Stimulated activated CD4-positive, alpha-beta T cell treated with anti-CD3 and anti-CD28 coated beads, Interleukin-12 subunit alpha, Interleukin-12 subunit beta, amount 100 ng/mL, for 24 hours (primary cell): ENCODE results near the gene MORC2.

Source experiments
- DNase-seq, 2 experiments: peaks; one replicate each; pipeline ENCODE4 v3.0.0-alpha.2; 2020; ENCODE audit warnings: low read depth in 2 of 2

Gene MORC2

DNA sequence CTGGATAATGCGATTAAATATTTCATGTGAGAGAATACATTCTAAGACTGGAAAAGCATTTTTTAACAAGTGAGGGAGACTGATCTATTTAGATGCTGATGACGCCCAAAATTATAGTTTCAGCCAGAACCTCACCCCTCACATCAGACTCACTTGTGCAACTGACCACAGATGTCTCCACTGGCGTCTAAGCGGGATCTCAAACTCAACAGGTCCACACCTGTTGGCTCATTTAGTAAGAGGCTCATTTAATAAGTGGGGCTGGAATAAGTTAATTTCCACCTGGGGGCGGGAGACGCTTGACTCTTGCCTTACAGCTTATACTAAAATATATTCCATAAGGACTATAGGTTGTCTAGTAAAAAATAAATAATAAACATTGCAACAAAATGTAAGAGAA, 47.5 kb downstream of the MORC2 start:
- DNase-seq: no peak

GRCh38 chr22:30920407-30920806, 48.2 kb downstream of the MORC2 start:
- peak; percentile 57 to 86 for DNase-seq

DNA sequence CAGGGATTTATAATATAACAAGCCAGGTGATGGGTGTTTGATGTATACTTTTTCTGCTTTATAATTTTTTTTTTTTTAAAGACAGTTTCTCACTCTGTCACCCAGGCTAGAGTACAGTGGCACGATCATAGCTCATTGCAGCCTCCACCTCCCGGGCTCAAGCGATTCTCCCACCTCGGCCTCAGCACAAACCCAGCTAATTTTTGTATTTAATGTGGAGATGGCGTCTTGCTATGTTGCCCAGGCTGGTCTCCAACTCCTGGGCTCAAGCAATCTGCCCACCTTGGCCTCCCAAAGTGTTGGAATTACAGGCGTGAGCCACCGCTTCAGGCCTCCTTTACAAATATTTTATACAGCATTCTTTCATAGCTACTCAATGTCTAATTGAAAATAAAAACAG, 48.6 kb downstream of the MORC2 start:
- DNase-seq: no peak

GRCh38 chr22:30918761-30919160, 49.8 kb downstream of the MORC2 start:
- DNase-seq: no peak

GRCh38 chr22:30910358-30910757, 58.2 kb downstream of the MORC2 start:
- no peak for DNase-seq

GRCh38 chr22:30909306-30909705, 59.3 kb downstream of the MORC2 start:
- no peak for DNase-seq

DNA sequence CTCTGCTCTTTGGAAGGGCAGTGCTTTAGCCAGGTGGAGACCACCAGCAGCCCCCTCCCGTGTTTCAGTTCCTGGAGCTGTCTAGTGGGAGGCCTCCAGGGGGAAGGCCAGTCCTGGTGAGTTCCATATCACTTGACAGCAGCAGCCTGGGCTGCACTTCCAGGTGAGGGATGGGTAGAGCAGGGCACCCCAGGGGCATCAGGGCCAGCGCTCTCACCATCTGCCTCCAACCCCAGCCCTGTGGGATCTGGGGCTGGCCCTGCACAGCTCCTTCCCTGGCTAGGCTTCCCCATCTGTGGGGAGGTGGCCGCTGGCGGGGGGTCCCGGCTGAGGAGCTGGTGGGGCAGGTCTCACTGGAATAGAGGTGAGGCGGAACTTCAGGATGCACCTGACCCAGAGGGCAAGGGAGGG, 60.5 kb downstream of the MORC2 start:
- DNase-seq: no peak

DNA sequence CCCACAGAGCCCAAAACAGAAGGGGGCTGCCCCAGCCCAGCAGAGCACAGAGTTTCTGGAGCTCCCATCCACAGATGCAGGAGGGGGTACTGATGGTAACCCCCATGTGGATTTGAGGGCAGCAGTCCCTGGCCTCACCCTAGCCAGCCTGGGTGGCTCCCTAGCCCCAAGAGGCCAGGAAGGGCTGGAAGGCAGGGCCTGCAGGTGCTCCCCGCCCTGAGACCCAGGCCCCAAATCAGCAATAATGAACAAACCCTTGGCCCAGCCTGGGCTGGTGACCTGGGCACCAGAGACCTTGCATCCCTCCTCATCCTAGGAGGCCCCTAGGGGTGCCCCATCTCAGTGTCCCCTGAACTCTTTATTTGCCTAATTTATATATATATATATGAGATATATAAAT, 61.6 kb downstream of the MORC2 start:
- DNase-seq: no peak

- DNase-seq: no peak
These were observed 62.2 kb downstream of the MORC2 start for GRCh38 chr22:30906411-30906810.

GRCh38 chr22:30905696-30906341, 62.8 kb downstream of the MORC2 start:
- no peak for DNase-seq

DNA sequence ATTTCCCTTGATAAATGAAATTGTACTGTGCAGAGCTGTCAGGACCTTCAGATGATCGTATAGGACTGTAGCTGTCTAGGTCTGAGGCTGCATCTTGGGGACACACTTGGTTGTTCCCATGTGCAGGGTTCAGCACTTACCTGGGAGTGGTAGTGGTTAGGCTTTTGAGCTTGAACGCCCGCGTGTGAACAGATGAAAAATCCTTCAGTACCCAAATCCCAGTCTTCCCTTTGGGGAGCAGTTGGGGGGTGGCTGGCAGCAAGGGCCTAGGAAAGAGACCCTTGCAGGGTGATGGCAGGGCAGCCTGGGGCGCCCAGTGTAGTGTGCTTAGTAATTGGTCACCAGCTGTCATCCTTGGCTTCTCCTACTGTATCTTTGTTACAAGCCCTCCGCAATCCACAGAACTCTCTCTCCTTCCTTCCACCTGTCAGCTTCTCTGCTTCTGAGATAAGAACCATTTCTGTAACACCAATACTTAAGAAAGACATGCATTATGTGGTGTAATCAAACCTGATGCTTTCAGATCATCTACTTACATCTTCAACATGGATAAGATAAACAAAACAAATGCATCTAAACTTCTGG, 64.6 kb downstream of the MORC2 start:
- no peak for DNase-seq

GRCh38 chr22:30902496-30903357, 65.8 kb downstream of the MORC2 start:
- DNase-seq: no peak

- DNase-seq: no peak
These were observed 74.2 kb downstream of the MORC2 start for GRCh38 chr22:30894371-30894740.

GRCh38 chr22:30893434-30894370, 74.9 kb downstream of the MORC2 start:
- DNase-seq: no peak

DNA sequence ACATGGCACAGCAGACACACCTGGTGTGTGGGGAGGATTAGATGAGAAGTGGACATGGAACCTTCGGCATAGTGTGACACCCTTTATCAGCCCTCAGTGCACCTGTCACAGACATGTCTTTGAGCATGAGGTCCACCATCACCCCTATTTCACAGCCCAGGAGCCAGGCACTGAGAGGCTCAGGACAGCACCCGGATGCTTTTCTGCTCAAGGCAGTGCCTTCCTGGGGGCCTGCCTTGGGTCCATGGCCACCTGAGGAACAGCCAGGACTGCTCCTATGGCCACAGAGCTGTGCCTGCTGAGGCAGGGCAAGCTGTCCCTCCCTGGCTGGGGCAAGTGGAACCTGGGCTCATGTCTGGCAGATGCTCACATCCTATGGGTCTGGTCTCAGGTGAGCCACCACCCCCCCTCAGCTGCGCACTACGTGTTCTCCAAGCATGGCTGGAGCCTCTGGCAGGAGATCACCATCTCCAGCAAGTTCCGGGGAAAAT, 75.8 kb downstream of the MORC2 start:
- no peak for DNase-seq

GRCh38 chr22:30892286-30892685, 76.3 kb downstream of the MORC2 start:
- no peak for DNase-seq

GRCh38 chr22:30891781-30892180, 76.8 kb downstream of the MORC2 start:
- no peak for DNase-seq

DNA sequence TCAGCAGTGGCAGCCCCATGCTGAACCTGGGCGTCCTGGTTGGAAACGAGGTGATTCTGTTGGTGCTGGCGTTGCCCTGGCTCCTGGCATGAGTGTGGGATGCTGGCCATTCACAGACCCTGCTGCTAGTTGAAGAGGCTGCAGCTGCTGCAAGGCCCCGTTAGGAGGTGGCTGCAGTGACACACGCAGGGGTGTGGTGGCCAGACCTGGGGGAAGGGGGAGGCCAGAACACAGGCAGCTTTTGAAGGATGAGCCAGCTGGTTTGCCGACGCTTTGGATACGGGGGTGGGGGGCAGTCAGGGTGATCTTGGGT, 77.2 kb downstream of the MORC2 start:
- no peak for DNase-seq

GRCh38 chr22:30890686-30891442, 77.7 kb downstream of the MORC2 start:
- peak in 1 of 2 experiments; percentile 35 for DNase-seq

- DNase-seq: no peak
These were observed 78.5 kb downstream of the MORC2 start for GRCh38 chr22:30889996-30890480.
